Glomerular visceral epithelial cell (primary cell): ENCODE results near the gene DUSP1.
"Not testable (repeated sequence)": the region's sequence is repeated elsewhere in the genome, so short reads cannot be mapped to it uniquely, and the experiment has no call there.

Source experiments
- DNase-seq: peaks from one replicate; pipeline ENCODE4 v3.0.0-alpha.2; 2016; ENCODE audit errors: extremely low spot score

The DUSP1 gene

GRCh38 chr5:172797771-172798191 lies 26.8 kb upstream of the DUSP1 start:
- no peak for DNase-seq

GRCh38 chr5:172796306-172796705 lies 25.3 kb upstream of the DUSP1 start:
- no peak for DNase-seq

- DNase-seq, result peak; percentile 93
These were observed 24.5 kb upstream of the DUSP1 start for GRCh38 chr5:172795318-172795977.

GRCh38 chr5:172793577-172794488 lies 22.8 kb upstream of the DUSP1 start:
- peak; percentile 45 for DNase-seq

GRCh38 chr5:172792701-172793570 lies 21.9 kb upstream of the DUSP1 start:
- peak; percentile 70 for DNase-seq

- no peak for DNase-seq
These were observed 20.9 kb upstream of the DUSP1 start for GRCh38 chr5:172791726-172792445.

- DNase-seq, result no peak
These were observed 20.3 kb upstream of the DUSP1 start for GRCh38 chr5:172791286-172791685.

- DNase-seq, result no peak
These were observed 19.5 kb upstream of the DUSP1 start for GRCh38 chr5:172790496-172790889.

- DNase-seq, result peak; percentile 72
These were observed 18.9 kb upstream of the DUSP1 start for GRCh38 chr5:172789687-172790495.

GRCh38 chr5:172788771-172789686 lies 18.0 kb upstream of the DUSP1 start:
- no peak for DNase-seq

- not testable (repeated sequence) for DNase-seq
These were observed 16.5 kb upstream of the DUSP1 start for GRCh38 chr5:172787538-172787937.

GRCh38 chr5:172786736-172787462 lies 15.9 kb upstream of the DUSP1 start:
- no peak for DNase-seq

- DNase-seq, result no peak
These were observed 14.6 kb upstream of the DUSP1 start for GRCh38 chr5:172785429-172786088.

GRCh38 chr5:172784162-172784561 lies 13.2 kb upstream of the DUSP1 start:
- DNase-seq, result not testable (repeated sequence)

- not testable (repeated sequence) for DNase-seq
These were observed 12.3 kb upstream of the DUSP1 start for GRCh38 chr5:172783319-172783718.

- DNase-seq, result no peak
These were observed 11.4 kb upstream of the DUSP1 start for GRCh38 chr5:172782169-172783039.

GRCh38 chr5:172779691-172780341 lies 8.8 kb upstream of the DUSP1 start:
- DNase-seq, result no peak
